SK-N-SH (cell line): ENCODE results near the gene PRPF40A. TPM values are rescaled to one million over a fixed set of nuclear protein-coding genes. Genes with fewer than 3 reads are reported as not detected.

Experiments used
- CTCF ChIA-PET: fragments of 300-600, 350-600 bp; formaldehyde crosslinking; extraction: SDS; loops from one replicate; lab custom pipeline; 2021; lab: Yijun Ruan, JAX
- POLR2A ChIA-PET: fragments of 350-600 bp; sonication (Branson Sonifier 250); formaldehyde crosslinking; extraction: SDS; loops from one replicate; lab custom pipeline; 2020; ENCODE audit warnings: antibody characterized with exemption, inconsistent platforms; lab: Yijun Ruan, JAX
- DNase-seq: peaks from one replicate; pipeline ENCODE4 v3.0.0; 2012
- H2AFZ ChIP-seq: fragments of 200-600 bp; sonication (generic); 2 replicates; pipeline ENCODE4 v1.8.1; 2016; ENCODE audit warnings: antibody characterized with exemption, mild to moderate bottlenecking, low read depth
- H3F3A ChIP-seq: fragments of 200-600 bp; sonication (generic); replicated peaks from 2 replicates; pipeline ENCODE3; 2016; ENCODE audit warnings: antibody characterized with exemption, mild to moderate bottlenecking; ENCODE audit not compliant: insufficient read depth
- H3K27ac ChIP-seq, 2 experiments: fragments of 200-500 bp in 1 of 2; fragments of 200-600 bp in 1 of 2; sonication (Bioruptor generic) in 1 of 2; sonication (generic), shearing (Covaris generic) in 1 of 2; 2 replicates each; pipeline versions ENCODE4 v1.5.1 to v1.6.1; 2014 to 2016; ENCODE audit warnings: low read depth in 2 of 2, inconsistent platforms in 1 of 2, low read length in 1 of 2, mild to moderate bottlenecking in 1 of 2, mixed read lengths in 1 of 2
- H3K27me3 ChIP-seq: fragments of 200-600 bp; sonication (generic), shearing (Covaris generic); 2 replicates; pipeline ENCODE4 v1.6.1; 2016; ENCODE audit warnings: mixed run types; ENCODE audit not compliant: insufficient read depth
- H3K36me3 ChIP-seq, 2 experiments: fragments of 200-500 bp in 1 of 2; fragments of 200-600 bp in 1 of 2; sonication (Bioruptor generic) in 1 of 2; sonication (generic) in 1 of 2; replicated peaks in 1 of 2; 2 replicates each; pipeline versions ENCODE3 to v1.5.1; 2014 to 2016; ENCODE audit warnings: low read length in 1 of 2, mild to moderate bottlenecking in 1 of 2; ENCODE audit not compliant: insufficient read depth in 2 of 2, control insufficient read depth in 1 of 2
- H3K4me1 ChIP-seq, 2 experiments: fragments of 200-500 bp in 1 of 2; fragments of 200-600 bp in 1 of 2; sonication (Bioruptor generic) in 1 of 2; sonication (generic), shearing (Covaris generic) in 1 of 2; 2 replicates each; pipeline versions ENCODE4 v1.5.1 to v1.6.1; 2014 to 2016; ENCODE audit warnings: low read depth in 1 of 2, low read length in 1 of 2, mixed run types in 1 of 2; ENCODE audit not compliant: insufficient read depth in 2 of 2, control insufficient read depth in 1 of 2
- H3K4me2 ChIP-seq: fragments of 200-600 bp; sonication (generic), shearing (Covaris generic); 2 replicates; pipeline ENCODE4 v1.6.1; 2017; ENCODE audit warnings: mixed run types
- H3K4me3 ChIP-seq, 2 experiments: fragments of 200-500 bp in 1 of 2; fragments of 200-600 bp in 1 of 2; sonication (Bioruptor generic) in 1 of 2; sonication (generic), shearing (Covaris generic) in 1 of 2; 2 replicates each; pipeline versions ENCODE4 v1.5.1 to v1.8.1; 2014 to 2016; ENCODE audit warnings: low read depth in 2 of 2, inconsistent platforms in 1 of 2, low read length in 1 of 2, mild to moderate bottlenecking in 1 of 2, mixed read lengths in 1 of 2, moderate library complexity in 1 of 2
- H3K79me2 ChIP-seq: fragments of 200-600 bp; sonication (generic); 2 replicates; pipeline ENCODE4 v1.8.1; 2017; ENCODE audit warnings: mild to moderate bottlenecking; ENCODE audit not compliant: insufficient read depth
- H3K9ac ChIP-seq: fragments of 200-600 bp; sonication (generic); 2 replicates; pipeline ENCODE4 v1.6.1; 2017; ENCODE audit warnings: mixed run types
- H3K9me2 ChIP-seq: fragments of 200-600 bp; sonication (generic); 2 replicates; pipeline ENCODE4 v1.6.1; 2017; ENCODE audit warnings: mixed run types
- H3K9me3 ChIP-seq: fragments of 200-600 bp; sonication (generic); 2 replicates; pipeline ENCODE4 v1.6.1; 2017; ENCODE audit warnings: mixed run types, mild to moderate bottlenecking, moderate library complexity
- H4K20me1 ChIP-seq: fragments of 200-600 bp; sonication (generic); 2 replicates; pipeline ENCODE4 v1.6.1; 2017; ENCODE audit warnings: mild to moderate bottlenecking, mixed run types; ENCODE audit not compliant: insufficient read depth
- CHD2 ChIP-seq: fragments of 150-350 bp; IDR thresholded peaks from 2 replicates; pipeline ENCODE4 v1.6.1; 2018; ENCODE audit warnings: low read length; ENCODE audit not compliant: partially characterized antibody
- ELF1 ChIP-seq: IDR thresholded peaks from 2 replicates; pipeline ENCODE4 v1.4.0; 2012
- FOSL2 ChIP-seq: IDR thresholded peaks from 2 replicates; pipeline ENCODE4 v1.4.0; 2012; ENCODE audit warnings: low read depth, mild to moderate bottlenecking, moderate library complexity, borderline replicate concordance
- FOXJ3 ChIP-seq: sonication (generic); formaldehyde crosslinking; IDR thresholded peaks from 2 replicates; pipeline ENCODE4 v1.5.1; 2020; ENCODE audit warnings: mild to moderate bottlenecking, missing genetic modification reagents
- JUND ChIP-seq: IDR thresholded peaks from 2 replicates; pipeline ENCODE4 v1.4.0; 2012
- NRF1 ChIP-seq: IDR thresholded peaks from 2 replicates; pipeline ENCODE4 v1.6.1; 2012; ENCODE audit warnings: low read depth, mild to moderate bottlenecking, low read length
- POLR2AphosphoS5 ChIP-seq: IDR thresholded peaks from 2 replicates; pipeline ENCODE4 v1.6.1; 2012; ENCODE audit warnings: low read depth, low read length
- RCOR1 ChIP-seq: fragments of 150-350 bp; IDR thresholded peaks from 2 replicates; pipeline ENCODE4 v1.6.1; 2017; ENCODE audit warnings: antibody characterized with exemption, low read length
- SMC3 ChIP-seq: IDR thresholded peaks from 2 replicates; pipeline ENCODE4 v1.6.1; 2012; ENCODE audit warnings: low read depth, low read length, improper control_type of control experiment
- TAF1 ChIP-seq: IDR thresholded peaks from 2 replicates; pipeline ENCODE4 v1.6.1; 2012; ENCODE audit warnings: low read depth, mild to moderate bottlenecking, low read length, moderate library complexity, borderline replicate concordance
- TCF12 ChIP-seq: IDR thresholded peaks from 2 replicates; pipeline ENCODE4 v1.4.0; 2012
- YY1 ChIP-seq: IDR thresholded peaks from 2 replicates; pipeline ENCODE4 v1.4.0; 2012; ENCODE audit warnings: low read depth, mild to moderate bottlenecking
- WGBS: methylation state at CpG from one replicate; pipeline ENCODE4 v1.1.6; 2017; ENCODE audit warnings: low lambda C conversion rate; 5-methylcytosine and 5-hydroxymethylcytosine counted together
- polyA plus RNA-seq, 3 experiments: library from polyadenylated mRNA; depleted of rRNA; stranded (reverse); fragments of >200 nt; gene quantifications; 2 replicates each; pipeline ENCODE4 v1.2.3, GENCODE V29; 2012
- TF ChIP-seq, protein P1 (sequence below): IDR thresholded peaks from 2 replicates; pipeline ENCODE4 v1.6.1; 2012; ENCODE audit warnings: mild to moderate bottlenecking, low read depth, low read length, moderate library complexity
- TF ChIP-seq, protein P2 (sequence below): IDR thresholded peaks from 2 replicates; pipeline ENCODE4 v1.4.0; 2012; ENCODE audit warnings: low read depth
- TF ChIP-seq, protein P3 (sequence below): fragments of 150-350 bp; IDR thresholded peaks from 2 replicates; pipeline ENCODE4 v1.6.1; 2017; ENCODE audit warnings: antibody characterized with exemption, low read length, low read depth, borderline replicate concordance
- TF ChIP-seq, protein P4 (sequence below): fragments of 200-600 bp; sonication (generic); IDR thresholded peaks from 2 replicates; pipeline ENCODE4 v1.6.1; 2017; ENCODE audit warnings: antibody characterized with exemption, mild to moderate bottlenecking, moderate library complexity
- TF ChIP-seq, protein P5 (sequence below): fragments of 150-350 bp; IDR thresholded peaks from 2 replicates; pipeline ENCODE4 v1.6.1; 2016; ENCODE audit warnings: mild to moderate bottlenecking, low read depth, low read length

The PRPF40A gene
- polyA plus RNA-seq, 1 of the 3 experiments (the other 2 are of a cell fraction), result 55.8 TPM

DNA sequence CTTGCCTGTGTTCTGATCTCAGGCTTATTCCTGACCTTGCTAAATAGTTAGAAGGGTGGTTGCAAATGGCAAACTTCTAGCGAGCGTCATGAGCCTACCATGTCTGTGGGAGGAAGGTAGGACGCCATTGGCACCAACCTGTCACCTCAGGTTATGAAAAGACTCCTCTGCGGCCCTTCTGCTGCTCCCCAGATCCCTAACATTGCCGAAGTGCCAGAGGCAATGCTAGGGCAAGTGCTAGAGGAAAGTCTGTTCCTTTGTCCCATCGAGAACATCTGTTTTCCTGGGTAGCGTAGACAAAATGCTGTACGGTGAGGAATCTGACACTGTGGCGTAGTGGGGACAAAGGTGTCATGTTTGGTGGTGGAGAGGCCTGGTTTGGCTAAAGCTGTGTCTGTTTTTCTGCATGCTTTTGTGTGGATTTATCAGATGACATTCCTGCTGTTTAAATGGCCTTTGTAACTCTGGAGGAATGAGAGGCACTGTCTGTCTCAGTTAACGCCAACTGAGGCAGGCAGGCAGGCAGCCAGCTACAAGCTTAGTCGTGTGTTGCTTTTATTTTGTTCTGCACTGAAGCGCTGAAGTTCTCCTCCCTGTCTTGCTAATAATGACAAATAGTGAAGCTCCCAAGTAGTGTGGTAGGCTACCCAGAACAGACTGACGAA is 94.1 kb downstream of the PRPF40A start:
- Histone ChIP-seq H3K9ac (no peak overlapping the region), H3F3A (no peaks in the 10 kb centered on the region), H3K4me3 (no peak overlapping the region), H2AFZ (no peak overlapping the region), H3K4me1 (peaks cover 5% of the 10 kb centered on the region in 2 experiments; a peak in 3 of 4 replicates), H3K27ac (no peak overlapping the region), H3K9me2 (no peaks in the 10 kb centered on the region), H3K79me2 (no peaks in the 10 kb centered on the region), H3K36me3 (peaks cover 7 to 44% of the 10 kb centered on the region in 2 experiments), H3K9me3 (no peaks in the 10 kb centered on the region), H4K20me1 (no peaks in the 10 kb centered on the region), H3K27me3 (no peaks in the 10 kb centered on the region), H3K4me2 (no peak overlapping the region)
- TF ChIP-seq, protein P1, sequence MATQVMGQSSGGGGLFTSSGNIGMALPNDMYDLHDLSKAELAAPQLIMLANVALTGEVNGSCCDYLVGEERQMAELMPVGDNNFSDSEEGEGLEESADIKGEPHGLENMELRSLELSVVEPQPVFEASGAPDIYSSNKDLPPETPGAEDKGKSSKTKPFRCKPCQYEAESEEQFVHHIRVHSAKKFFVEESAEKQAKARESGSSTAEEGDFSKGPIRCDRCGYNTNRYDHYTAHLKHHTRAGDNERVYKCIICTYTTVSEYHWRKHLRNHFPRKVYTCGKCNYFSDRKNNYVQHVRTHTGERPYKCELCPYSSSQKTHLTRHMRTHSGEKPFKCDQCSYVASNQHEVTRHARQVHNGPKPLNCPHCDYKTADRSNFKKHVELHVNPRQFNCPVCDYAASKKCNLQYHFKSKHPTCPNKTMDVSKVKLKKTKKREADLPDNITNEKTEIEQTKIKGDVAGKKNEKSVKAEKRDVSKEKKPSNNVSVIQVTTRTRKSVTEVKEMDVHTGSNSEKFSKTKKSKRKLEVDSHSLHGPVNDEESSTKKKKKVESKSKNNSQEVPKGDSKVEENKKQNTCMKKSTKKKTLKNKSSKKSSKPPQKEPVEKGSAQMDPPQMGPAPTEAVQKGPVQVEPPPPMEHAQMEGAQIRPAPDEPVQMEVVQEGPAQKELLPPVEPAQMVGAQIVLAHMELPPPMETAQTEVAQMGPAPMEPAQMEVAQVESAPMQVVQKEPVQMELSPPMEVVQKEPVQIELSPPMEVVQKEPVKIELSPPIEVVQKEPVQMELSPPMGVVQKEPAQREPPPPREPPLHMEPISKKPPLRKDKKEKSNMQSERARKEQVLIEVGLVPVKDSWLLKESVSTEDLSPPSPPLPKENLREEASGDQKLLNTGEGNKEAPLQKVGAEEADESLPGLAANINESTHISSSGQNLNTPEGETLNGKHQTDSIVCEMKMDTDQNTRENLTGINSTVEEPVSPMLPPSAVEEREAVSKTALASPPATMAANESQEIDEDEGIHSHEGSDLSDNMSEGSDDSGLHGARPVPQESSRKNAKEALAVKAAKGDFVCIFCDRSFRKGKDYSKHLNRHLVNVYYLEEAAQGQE, result no peak
- TF ChIP-seq NRF1 (no peak), YY1 (no peak), FOSL2 (no peak), RCOR1 (no peak), JUND (no peak), TCF12 (no peak), FOXJ3 (CRISPR knock-in tag) (no peak), SMC3 (no peak), TAF1 (no peak), ELF1 (no peak)
- TF ChIP-seq, protein P2, sequence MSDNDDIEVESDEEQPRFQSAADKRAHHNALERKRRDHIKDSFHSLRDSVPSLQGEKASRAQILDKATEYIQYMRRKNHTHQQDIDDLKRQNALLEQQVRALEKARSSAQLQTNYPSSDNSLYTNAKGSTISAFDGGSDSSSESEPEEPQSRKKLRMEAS, result no peak
- TF ChIP-seq, protein P3, sequence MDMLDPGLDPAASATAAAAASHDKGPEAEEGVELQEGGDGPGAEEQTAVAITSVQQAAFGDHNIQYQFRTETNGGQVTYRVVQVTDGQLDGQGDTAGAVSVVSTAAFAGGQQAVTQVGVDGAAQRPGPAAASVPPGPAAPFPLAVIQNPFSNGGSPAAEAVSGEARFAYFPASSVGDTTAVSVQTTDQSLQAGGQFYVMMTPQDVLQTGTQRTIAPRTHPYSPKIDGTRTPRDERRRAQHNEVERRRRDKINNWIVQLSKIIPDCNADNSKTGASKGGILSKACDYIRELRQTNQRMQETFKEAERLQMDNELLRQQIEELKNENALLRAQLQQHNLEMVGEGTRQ, result no peak
- no peak for DNase-seq
- WGBS, result 87% methylated on average over 13 of the region's 13 CpGs
- ChIA-PET CTCF (interaction anchor here (0.8 to 1.1 kb wide), 2 partner anchors 12 to 447 kb away, joined by 3 to 4 read pairs; no protein-coding TSS in a partner anchor), POLR2A (no interaction called here)

DNA sequence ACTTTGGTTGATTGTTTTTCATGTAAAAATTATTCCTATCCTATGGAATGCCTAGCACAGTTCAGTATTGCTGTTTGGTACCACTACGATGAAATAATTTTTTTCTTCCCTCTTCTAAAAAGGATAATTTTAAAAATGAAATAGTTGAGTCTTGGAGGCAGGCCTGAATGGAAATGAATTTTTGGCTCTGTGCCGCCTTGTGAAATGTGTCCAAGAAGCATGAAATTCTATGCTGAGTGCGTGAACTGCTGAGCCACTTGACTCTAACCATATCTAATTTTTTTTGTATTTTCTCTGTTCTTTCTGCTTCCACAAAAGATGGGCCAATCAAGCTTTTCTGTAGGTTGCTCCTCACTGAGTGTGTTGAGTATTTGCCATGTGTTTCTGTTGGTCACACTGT is 95.0 kb downstream of the PRPF40A start:
- H4K20me1 ChIP-seq, result no peaks in the 10 kb centered on the region
- no peak overlapping the region for H3K9ac ChIP-seq
- no peaks in the 10 kb centered on the region for H3K9me2 ChIP-seq
- H3K4me3 ChIP-seq, result no peak overlapping the region
- no peaks in the 10 kb centered on the region for H3K9me3 ChIP-seq
- H3K36me3 ChIP-seq, result peaks cover 7 to 49% of the 10 kb centered on the region in 2 experiments
- no peak for DNase-seq
- no peaks in the 10 kb centered on the region for H3K27me3 ChIP-seq
- POLR2A ChIA-PET, result no interaction called here
- CTCF ChIA-PET, result no interaction called here
- H3K4me1 ChIP-seq, result peaks cover 5 to 12% of the 10 kb centered on the region in 2 experiments; a peak in 3 of 4 replicates
- no peaks in the 10 kb centered on the region for H3F3A ChIP-seq
- no peak overlapping the region for H3K27ac ChIP-seq
- no peak overlapping the region for H2AFZ ChIP-seq
- H3K4me2 ChIP-seq, result no peak overlapping the region
- no peaks in the 10 kb centered on the region for H3K79me2 ChIP-seq
- WGBS, result 99% methylated on average over 3 of the region's 3 CpGs
- TF ChIP-seq ELF1 (no peak), POLR2AphosphoS5 (no peak), FOSL2 (no peak), YY1 (no peak), CHD2 (no peak), FOXJ3 (CRISPR knock-in tag) (no peak), SMC3 (no peak)
- TF ChIP-seq, protein P4, sequence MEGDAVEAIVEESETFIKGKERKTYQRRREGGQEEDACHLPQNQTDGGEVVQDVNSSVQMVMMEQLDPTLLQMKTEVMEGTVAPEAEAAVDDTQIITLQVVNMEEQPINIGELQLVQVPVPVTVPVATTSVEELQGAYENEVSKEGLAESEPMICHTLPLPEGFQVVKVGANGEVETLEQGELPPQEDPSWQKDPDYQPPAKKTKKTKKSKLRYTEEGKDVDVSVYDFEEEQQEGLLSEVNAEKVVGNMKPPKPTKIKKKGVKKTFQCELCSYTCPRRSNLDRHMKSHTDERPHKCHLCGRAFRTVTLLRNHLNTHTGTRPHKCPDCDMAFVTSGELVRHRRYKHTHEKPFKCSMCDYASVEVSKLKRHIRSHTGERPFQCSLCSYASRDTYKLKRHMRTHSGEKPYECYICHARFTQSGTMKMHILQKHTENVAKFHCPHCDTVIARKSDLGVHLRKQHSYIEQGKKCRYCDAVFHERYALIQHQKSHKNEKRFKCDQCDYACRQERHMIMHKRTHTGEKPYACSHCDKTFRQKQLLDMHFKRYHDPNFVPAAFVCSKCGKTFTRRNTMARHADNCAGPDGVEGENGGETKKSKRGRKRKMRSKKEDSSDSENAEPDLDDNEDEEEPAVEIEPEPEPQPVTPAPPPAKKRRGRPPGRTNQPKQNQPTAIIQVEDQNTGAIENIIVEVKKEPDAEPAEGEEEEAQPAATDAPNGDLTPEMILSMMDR, result no peak
- TF ChIP-seq, protein P3, result no peak
- TF ChIP-seq, protein P2, result no peak
- TF ChIP-seq, protein P5, sequence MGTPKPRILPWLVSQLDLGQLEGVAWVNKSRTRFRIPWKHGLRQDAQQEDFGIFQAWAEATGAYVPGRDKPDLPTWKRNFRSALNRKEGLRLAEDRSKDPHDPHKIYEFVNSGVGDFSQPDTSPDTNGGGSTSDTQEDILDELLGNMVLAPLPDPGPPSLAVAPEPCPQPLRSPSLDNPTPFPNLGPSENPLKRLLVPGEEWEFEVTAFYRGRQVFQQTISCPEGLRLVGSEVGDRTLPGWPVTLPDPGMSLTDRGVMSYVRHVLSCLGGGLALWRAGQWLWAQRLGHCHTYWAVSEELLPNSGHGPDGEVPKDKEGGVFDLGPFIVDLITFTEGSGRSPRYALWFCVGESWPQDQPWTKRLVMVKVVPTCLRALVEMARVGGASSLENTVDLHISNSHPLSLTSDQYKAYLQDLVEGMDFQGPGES, result no peak
